SU-DHL-6 (cell line): ENCODE measurements around the gene LRRFIP1.

ENCODE experiments used
- H2AFZ ChIP-seq: fragments of 200-600 bp; sonication (generic); 2 replicates; pipeline ENCODE4 v1.6.1; 2014; ENCODE audit warnings: low read depth, mild to moderate bottlenecking, moderate library complexity, mixed read lengths, antibody characterized with exemption, low read length; ENCODE audit not compliant: severe bottlenecking
- H3F3A ChIP-seq: fragments of 200-600 bp; shearing (Covaris generic); 2 replicates; pipeline ENCODE4 v1.6.0; 2016; ENCODE audit warnings: antibody characterized with exemption, mild to moderate bottlenecking; ENCODE audit not compliant: insufficient read depth
- H3K27ac ChIP-seq: fragments of 200-600 bp; sonication (generic); 2 replicates; pipeline ENCODE4 v1.5.1; 2016; ENCODE audit warnings: low read depth, mild to moderate bottlenecking, low read length, moderate library complexity, mixed read lengths
- H3K27me3 ChIP-seq: fragments of 200-600 bp; sonication (generic), shearing (Covaris generic); 2 replicates; pipeline ENCODE4 v1.6.0; 2014; ENCODE audit warnings: mild to moderate bottlenecking, low read length
- H3K36me3 ChIP-seq: fragments of 200-600 bp; sonication (generic); 2 replicates; pipeline ENCODE4 v1.6.1; 2014; ENCODE audit warnings: mild to moderate bottlenecking, low read length, mixed read lengths
- H3K4me2 ChIP-seq: fragments of 300-600, 200-600 bp; shearing (Covaris generic), sonication (generic); 2 replicates; pipeline ENCODE4 v1.6.0; 2014; ENCODE audit warnings: low read length, low read depth, mild to moderate bottlenecking; ENCODE audit not compliant: poor library complexity, severe bottlenecking
- H3K4me3 ChIP-seq: fragments of 200-600 bp; sonication (generic); 2 replicates; pipeline ENCODE4 v1.5.1; 2014; ENCODE audit warnings: antibody characterized with exemption, low read length, mild to moderate bottlenecking, mixed read lengths; ENCODE audit not compliant: insufficient read depth, poor library complexity, severe bottlenecking
- H3K79me2 ChIP-seq: fragments of 200-600 bp; sonication (generic); 2 replicates; pipeline ENCODE4 v1.6.1; 2014; ENCODE audit warnings: mild to moderate bottlenecking, low read length, moderate library complexity; ENCODE audit not compliant: insufficient read depth
- H3K9ac ChIP-seq: fragments of 200-600 bp; sonication (generic); 2 replicates; pipeline ENCODE4 v1.7.0; 2014; ENCODE audit warnings: mild to moderate bottlenecking, low read length
- H3K9me2 ChIP-seq: fragments of 200-600 bp; sonication (generic); replicated peaks from 2 replicates; pipeline ENCODE4 v1.6.1; 2014; ENCODE audit warnings: low read length; ENCODE audit not compliant: insufficient read depth
- H3K9me3 ChIP-seq: fragments of 200-600 bp; sonication (generic); 2 replicates; pipeline ENCODE4 v1.6.1; 2014; ENCODE audit warnings: low read length, mixed read lengths; ENCODE audit not compliant: insufficient read depth
- H4K20me1 ChIP-seq: fragments of 200-600 bp; sonication (generic); 2 replicates; pipeline ENCODE4 v1.6.1; 2014; ENCODE audit warnings: low read depth, mild to moderate bottlenecking, antibody characterized with exemption, low read length, moderate library complexity, mixed read lengths
- CTCF ChIP-seq: fragments of 200-600 bp; sonication (generic); IDR thresholded peaks from one replicate; pipeline ENCODE4 v1.5.1; 2017; ENCODE audit warnings: antibody characterized with exemption, mild to moderate bottlenecking, low read length, moderate library complexity; ENCODE audit not compliant: insufficient read depth, poor library complexity, severe bottlenecking
- EZH2phosphoT487 ChIP-seq: fragments of 200-600 bp; sonication (generic), shearing (Covaris generic); conservative IDR thresholded peaks from 2 replicates; pipeline ENCODE4 v1.6.1; 2018; ENCODE audit warnings: mild to moderate bottlenecking, antibody characterized with exemption, low read length, moderate library complexity, mixed read lengths

LRRFIP1 gene

DNA sequence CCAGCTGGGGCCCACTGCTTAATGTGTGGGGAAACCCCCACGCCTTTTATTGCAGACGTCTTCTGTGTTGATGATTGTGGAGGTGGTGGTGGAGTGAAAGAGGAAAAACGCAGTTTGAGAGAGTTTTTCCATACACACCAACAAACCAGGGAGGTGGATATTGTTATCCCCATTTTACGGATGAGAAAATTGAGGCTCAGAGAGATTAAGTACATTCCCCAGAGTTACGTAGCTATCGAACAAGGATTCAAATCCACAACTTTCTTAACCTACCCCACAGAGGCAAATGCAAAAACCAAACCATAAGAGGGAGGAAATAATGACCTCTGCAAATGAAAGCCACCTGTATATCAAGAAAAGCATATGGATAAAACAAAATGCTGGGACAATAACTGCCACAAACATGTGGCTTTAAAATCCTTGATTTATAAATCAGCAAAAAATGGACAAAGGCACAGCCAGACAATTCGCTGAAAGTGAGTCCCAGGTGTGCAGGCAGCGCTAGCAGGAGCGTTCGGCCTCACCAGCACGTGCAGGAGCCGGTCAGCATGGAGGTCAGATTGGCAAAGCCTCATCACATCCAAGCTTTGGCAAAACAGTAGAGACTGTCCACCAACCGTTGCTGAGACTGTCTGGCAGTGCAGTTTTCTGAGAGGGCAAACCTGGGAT lies 24.2 kb upstream of the LRRFIP1 start:
- no peaks in the 10 kb centered on the region for H4K20me1 ChIP-seq
- no peak overlapping the region for H3K9ac ChIP-seq
- no peaks in the 10 kb centered on the region for H3K79me2 ChIP-seq
- H3K27me3 ChIP-seq = no peaks in the 10 kb centered on the region
- no peak overlapping the region for H3K4me3 ChIP-seq
- H2AFZ ChIP-seq = no peak overlapping the region
- no peak overlapping the region for H3K27ac ChIP-seq
- TF ChIP-seq CTCF = no peak
- no peak for TF ChIP-seq EZH2phosphoT487
- H3K9me3 ChIP-seq = no peaks in the 10 kb centered on the region
- no peaks in the 10 kb centered on the region for H3K36me3 ChIP-seq
- no peak overlapping the region for H3K4me2 ChIP-seq
- H3K9me2 ChIP-seq = no peaks in the 10 kb centered on the region
- H3F3A ChIP-seq = no peaks in the 10 kb centered on the region

- no peak overlapping the region for H3K27ac ChIP-seq
- no peaks in the 10 kb centered on the region for H3K36me3 ChIP-seq
- no peaks in the 10 kb centered on the region for H3K9me3 ChIP-seq
- no peak overlapping the region for H3K9ac ChIP-seq
- no peaks in the 10 kb centered on the region for H3K9me2 ChIP-seq
- H3F3A ChIP-seq = no peaks in the 10 kb centered on the region
- H3K4me3 ChIP-seq = no peak overlapping the region
- no peaks in the 10 kb centered on the region for H3K27me3 ChIP-seq
- H3K4me2 ChIP-seq = no peak overlapping the region
- no peaks in the 10 kb centered on the region for H4K20me1 ChIP-seq
- no peak overlapping the region for H2AFZ ChIP-seq
- no peaks in the 10 kb centered on the region for H3K79me2 ChIP-seq
- no peak for TF ChIP-seq EZH2phosphoT487
- TF ChIP-seq CTCF = no peak
Observed at GRCh38 chr2:237603718-237604362, 23.5 kb upstream of the LRRFIP1 start.

DNA sequence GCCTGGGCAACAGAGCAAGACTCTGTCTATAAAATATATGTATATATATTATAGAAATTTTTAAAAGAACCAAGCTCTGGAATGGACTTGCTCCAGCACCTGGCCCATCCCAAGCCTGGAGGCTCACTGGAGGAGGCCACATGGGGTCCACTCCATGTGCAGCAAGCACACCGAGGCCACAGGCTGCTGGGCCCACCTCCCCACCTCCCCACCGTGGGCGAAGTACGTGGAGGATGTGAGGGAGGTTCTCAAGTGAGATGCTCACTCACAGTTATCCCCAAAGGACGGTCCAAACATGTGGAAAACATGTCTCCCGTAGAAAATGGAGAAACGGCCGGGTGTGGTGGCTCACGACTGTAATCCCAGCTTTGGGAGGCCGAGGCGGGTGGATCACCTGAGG lies 23.0 kb upstream of the LRRFIP1 start:
- no peaks in the 10 kb centered on the region for H3K27me3 ChIP-seq
- no peaks in the 10 kb centered on the region for H3K79me2 ChIP-seq
- no peak overlapping the region for H2AFZ ChIP-seq
- TF ChIP-seq CTCF (no peak), EZH2phosphoT487 (no peak)
- no peaks in the 10 kb centered on the region for H3K9me2 ChIP-seq
- no peaks in the 10 kb centered on the region for H4K20me1 ChIP-seq
- H3K27ac ChIP-seq = no peak overlapping the region
- H3K36me3 ChIP-seq = no peaks in the 10 kb centered on the region
- no peak overlapping the region for H3K4me2 ChIP-seq
- H3K9ac ChIP-seq = no peak overlapping the region
- no peaks in the 10 kb centered on the region for H3F3A ChIP-seq
- H3K4me3 ChIP-seq = no peak overlapping the region
- H3K9me3 ChIP-seq = no peaks in the 10 kb centered on the region
